ENCODE data around the gene PPBP.
"Not testable (repeated sequence)": the region's sequence is repeated elsewhere in the genome, so short reads cannot be mapped to it uniquely, and the experiment has no call there.

PPBP gene

DNA sequence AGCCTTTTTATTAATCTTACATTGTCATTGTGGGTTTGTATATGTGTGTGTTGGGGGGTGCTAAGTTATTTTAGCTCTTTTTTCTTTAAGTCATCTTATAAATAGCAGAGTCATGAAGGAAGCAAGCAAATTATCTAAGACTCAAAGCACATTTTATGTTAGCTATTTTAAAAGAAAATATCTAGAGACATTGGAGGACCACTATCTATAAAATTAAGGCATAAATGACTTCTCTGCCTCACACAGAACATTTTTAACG lies 3.7 kb upstream of the PPBP start:
- no peak for DNase-seq

DNA sequence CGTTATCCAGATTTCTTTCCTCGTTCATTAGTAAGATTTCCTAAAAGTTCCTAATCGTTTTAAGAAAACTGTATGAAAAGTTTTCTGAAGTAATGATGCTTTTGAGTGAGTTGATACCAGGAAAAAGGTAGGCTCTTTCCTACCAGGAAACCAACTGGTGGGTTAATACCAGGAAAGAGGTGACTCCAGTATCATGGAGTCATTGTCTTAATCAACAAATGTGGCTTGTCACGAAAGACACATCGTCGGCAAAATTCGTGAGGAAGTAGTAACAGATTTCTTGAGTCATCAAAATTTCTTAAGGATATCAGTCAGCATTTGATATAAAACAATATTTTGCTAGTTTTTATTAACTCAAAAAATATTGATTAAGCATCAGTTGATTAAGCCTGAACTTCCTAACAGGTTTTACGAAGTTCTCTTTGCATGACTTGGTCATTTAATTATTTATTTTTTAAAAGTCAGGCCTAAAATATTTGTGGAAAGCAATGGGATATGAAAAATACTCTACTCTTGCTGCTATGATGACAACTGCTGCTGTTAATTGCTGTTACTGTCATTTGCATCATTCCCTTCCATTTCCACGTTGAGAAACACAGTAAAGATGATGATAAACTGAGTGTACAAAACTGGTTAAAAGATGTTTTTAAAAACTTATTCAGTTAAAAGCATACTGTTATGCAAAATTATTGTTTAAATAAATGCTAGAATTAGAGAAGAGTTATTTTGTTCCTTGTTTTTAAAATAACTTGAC lies 3.2 kb upstream of the PPBP start:
- no peak for DNase-seq

DNA sequence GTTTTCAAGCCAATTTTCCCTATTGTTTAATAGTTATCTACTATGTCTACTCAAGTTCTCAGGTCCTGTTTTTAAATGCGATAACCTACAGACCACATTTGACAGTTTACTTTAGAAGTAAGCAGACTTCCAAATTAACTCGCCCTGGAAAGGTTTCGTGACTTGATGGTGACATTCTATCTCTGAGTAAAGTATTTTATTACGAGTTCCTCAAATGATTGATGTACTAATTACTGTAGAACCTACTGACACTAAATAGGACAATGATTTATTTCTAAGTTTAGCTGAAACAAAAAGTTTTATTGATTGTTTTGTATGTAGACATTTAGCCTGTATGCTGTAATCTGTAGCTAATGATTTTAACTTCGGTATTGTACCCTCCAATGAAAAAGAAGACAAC lies 1.9 kb upstream of the PPBP start:
- DNase-seq, result no peak

GRCh38 chr4:73989031-73989430 lies 1.0 kb upstream of the PPBP start:
- no peak for DNase-seq

GRCh38 chr4:73985528-73985852 lies 2.5 kb downstream of the PPBP start:
- no peak for DNase-seq

GRCh38 chr4:73984736-73985527 lies 3.1 kb downstream of the PPBP start:
- no peak for DNase-seq

DNA sequence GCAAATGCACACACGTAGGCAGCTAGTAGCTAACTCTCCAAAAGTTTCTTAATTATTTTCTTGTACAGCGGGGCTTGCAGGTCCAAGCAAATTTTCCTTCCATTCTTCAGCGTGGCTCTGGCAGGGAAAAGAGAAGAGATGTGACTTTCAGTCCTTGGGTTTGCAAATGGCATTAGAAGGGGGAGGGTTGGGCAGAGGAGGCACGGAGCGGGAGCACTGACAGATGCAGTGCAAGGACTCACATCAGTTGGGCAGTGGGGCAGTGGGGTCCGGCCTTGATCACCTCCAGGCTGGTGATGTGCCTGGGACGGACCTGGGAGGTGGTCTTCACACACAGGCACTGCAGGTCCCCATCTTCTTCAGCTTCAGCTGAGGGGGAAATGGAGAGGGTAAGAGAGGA lies 6.8 kb downstream of the PPBP start:
- DNase-seq, result not testable (repeated sequence)

GRCh38 chr4:73979407-73979957 lies 8.5 kb downstream of the PPBP start:
- no peak for DNase-seq

DNA sequence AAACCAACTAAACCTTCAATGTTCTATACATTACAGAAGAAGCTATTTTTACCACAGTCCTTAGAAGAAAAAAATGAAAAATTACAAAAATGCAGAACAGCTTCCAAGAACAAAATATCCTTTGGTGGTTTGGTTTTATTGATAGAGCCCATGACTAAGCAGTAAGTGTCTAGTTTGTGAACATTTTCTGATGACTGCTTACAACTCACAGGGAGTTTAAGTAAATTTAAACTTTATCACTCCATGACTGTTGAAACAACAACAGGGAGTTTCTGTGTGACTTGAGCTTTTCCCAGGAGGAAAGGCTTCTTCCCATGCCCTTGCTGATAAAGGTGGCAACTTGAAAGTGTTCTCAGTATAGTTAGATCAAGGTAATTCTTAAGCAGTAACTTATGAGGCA lies 9.1 kb downstream of the PPBP start:
- no peak for DNase-seq

DNA sequence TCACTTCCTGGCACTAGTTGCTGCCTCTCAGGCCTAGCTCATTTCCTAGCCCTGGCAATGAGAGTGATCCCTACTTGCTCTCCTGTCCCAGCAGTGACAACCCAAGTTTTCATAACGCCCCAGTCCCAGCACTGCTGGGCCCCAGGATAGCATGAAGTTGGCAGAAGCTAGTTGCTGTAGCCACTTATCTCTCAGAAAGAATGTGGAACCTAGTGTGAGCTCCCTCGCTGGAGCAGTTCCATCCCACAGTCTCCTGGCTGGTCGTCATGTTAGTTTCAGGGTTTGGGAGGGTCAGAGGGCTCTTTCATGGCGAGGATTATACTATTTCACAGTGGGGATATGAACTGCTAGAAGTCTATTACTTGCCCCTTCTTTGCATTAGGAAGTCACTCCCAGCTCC lies 11.3 kb downstream of the PPBP start:
- DNase-seq, result no peak

GRCh38 chr4:73976217-73976616 lies 11.8 kb downstream of the PPBP start:
- no peak for DNase-seq

DNA sequence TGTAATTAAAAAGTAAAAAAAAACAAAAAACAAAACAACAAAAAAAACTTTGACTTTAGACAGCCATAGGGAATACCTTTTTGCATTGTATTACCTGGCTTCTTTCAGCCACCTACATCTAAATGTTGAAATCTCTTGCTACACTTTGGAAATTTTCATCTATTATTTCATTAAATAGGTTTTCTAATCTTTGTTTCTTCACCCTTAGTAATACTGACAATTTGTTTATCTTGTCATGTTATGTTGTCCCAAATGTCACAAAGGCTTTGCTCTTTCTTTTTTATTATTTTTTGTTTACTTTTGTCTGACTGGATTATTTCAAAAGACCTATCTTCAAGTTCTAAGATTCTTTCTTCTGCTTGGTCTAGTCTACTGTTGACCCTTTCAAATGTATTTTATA lies 13.6 kb downstream of the PPBP start:
- no peak for DNase-seq

DNA sequence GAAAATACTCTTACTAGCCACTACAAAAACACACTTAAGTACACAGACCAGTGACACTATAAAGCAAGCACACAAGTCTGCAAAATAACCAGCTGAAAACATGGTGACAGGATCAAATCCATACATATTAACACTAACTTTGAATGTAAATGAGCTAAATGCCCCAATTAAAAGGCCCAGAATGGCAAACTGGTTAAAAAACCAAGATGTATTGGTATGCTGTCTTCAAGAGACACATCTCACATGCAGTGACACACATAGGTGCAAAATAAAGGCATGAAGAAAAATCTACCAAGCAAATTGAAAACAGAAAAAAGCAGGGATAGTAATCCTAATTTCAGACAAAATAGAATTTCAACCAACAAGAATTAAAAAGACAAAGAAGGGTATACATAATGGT lies 17.0 kb downstream of the PPBP start:
- no peak for DNase-seq

GRCh38 chr4:73970011-73970410 lies 18.0 kb downstream of the PPBP start:
- DNase-seq, result no peak

DNA sequence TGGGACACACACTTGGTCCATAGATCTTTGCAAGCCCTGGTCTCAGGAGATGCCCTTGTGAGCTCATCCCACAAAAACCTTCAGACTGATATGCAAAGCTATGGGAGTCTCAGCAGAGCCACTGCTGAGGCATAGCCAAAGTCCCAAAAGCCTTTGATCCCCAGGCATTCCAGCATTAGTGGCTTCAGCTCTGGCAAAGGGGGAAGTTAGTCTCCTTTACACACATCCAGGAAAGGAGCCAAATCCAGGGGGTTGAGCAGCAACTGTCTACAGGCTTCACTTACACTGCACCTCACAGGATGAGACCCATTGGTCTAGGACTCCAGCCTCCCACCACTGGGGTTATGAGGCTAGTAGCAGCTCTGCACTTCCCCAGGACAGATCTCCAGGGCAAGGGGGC lies 20.1 kb downstream of the PPBP start:
- DNase-seq, result no peak

DNA sequence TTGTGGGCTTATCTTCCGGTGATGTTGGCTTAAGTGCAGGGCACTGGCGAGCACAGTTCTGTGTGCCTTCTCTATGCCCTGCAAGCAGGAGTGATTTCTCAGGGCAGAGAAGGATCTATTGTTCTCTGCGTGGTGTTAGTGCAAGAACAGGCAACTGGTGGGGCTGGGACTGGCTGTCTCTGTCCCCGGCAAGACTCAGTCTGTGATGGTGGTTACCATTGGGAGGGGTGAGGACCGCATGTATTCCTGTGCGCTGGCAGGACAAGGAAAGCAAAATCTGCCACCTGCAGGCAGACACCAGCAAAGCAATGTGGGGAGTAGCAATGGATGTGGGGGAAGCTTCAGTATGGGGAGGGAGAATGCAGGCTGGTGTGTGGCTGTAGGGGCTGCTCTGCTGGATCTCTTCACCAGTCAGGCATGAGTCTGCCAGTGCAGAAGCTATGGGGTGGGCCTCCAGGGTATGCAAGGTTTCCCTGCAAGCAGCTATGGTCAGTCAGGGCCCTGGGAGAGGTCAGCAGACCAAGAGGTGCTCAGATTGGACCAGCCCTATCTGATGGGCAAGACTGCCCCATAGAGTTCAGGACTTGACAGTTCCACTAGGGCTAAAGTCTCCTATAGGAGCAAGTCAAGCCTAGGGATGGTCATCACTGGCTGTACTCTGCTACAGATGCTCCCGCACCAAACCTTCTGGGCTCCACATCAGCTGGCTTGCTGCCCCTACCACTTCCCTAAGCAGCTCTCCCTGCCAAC lies 23.0 kb downstream of the PPBP start:
- DNase-seq, result no peak

GRCh38 chr4:73962724-73963123 lies 25.3 kb downstream of the PPBP start:
- DNase-seq, result no peak

- not testable (repeated sequence) for DNase-seq
Measured at GRCh38 chr4:73959041-73959440, 28.9 kb downstream of the PPBP start.

DNA sequence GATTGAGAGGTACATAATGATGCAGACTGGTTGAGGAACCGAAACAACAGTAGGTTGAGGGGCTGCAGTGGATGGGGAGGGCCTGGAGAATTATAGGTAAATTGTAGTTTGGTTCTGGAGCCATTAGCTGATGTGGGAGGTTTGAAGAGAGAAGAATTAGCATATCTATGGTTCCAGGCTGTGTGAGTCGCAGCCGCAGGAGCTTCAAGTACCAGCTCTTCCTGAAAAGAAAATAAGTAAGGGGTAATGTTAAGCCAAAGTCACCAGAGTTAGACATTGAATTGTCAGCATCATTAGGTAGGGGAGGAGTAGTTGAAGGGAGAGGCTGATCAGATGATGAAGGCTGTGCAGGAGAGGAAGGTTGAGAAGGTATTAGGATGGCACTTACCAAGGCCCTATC lies 35.6 kb downstream of the PPBP start:
- DNase-seq, result no peak

DNA sequence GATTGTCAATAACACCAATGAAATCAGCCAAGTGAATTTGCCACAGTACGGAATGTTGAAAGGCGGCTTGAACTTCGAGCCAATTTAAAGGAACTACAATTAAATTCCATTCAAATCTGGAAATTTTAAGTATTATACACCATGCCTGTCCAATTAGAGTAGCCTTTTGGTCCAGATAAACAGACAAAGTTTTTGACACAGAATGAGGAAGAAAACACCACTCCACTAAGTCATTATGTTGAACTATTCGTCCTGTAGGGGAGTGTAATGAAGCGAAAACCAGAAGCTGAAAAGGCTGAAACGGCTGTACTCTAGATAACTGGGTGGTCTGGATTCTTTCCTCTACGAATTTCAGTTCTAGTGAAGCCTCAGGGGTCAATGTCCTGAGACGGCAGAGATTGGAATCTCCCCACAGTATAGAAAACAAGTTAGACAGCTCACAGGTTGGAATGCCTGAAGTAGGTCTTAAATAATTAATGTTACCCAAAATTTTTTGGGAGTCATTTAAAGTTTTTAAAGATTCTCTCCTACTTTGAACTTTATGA lies 37.5 kb downstream of the PPBP start:
- not testable (repeated sequence) for DNase-seq

- DNase-seq, result no peak
Measured at GRCh38 chr4:73948990-73949706, 38.8 kb downstream of the PPBP start.

DNA sequence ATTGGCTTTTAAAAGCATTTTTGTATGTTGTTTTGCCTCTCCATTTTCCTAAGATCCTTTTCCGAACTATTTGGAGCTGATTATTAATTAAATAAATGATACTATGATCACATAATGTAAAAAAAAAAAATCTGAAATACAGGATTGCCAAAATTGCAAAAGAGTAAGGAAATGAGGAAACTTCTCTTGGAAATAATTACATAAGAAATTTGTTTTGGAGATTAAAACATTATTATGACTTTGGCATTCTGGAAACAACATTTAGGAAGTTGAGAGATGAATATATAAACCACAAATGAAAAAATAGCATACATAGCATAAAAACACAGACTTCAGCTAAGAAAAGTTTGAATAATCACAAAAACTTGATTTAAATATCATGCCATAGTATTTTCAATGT lies 39.7 kb downstream of the PPBP start:
- no peak for DNase-seq

All from NCI-H446 (cell line).